Measurements from ENCODE around the gene GOLGA3.

GRCh38 chr12:132797820-132798570 is 30.7 kb downstream of the GOLGA3 start:
- TF ChIP-seq NFXL1 (IDR thresholded peaks at IDR 0.05; ENCODE audit: borderline replicate concordance): no peak
- no peak for TF ChIP-seq RFX5 (IDR thresholded peaks at IDR 0.05; ENCODE audit: low read depth, low read length)
- no peak for TF ChIP-seq EP300 (IDR thresholded peaks at IDR 0.05; ENCODE audit: borderline replicate concordance in 1 of 2, control insufficient read depth in 1 of 2, low read depth in 2 of 2, low read length in 2 of 2)
- no peak for TF ChIP-seq POLR2A (IDR thresholded peaks at IDR 0.05; ENCODE audit: low read depth, low read length)
- no peak for TF ChIP-seq HDAC2 (IDR thresholded peaks at IDR 0.05)
- TF ChIP-seq ETV6 (conservative IDR thresholded peaks at IDR 0.05 in 1 of 2, IDR thresholded peaks at IDR 0.05 in 1 of 2; ENCODE audit: borderline replicate concordance in 1 of 2, low read depth in 1 of 2): no peak
- no peak for TF ChIP-seq SREBF2 (IDR thresholded peaks at IDR 0.05; ENCODE audit: low read length)
- no peak for TF ChIP-seq POLR2AphosphoS5 (IDR thresholded peaks at IDR 0.05; ENCODE audit: low read length)
- TF ChIP-seq ATF2 (IDR thresholded peaks at IDR 0.05; ENCODE audit: low read length): no peak
- no peak for TF ChIP-seq CTCF (IDR thresholded peaks at IDR 0.05 in 2 of 3, conservative IDR thresholded peaks at IDR 0.05 in 1 of 3; ENCODE audit: control insufficient read depth in 2 of 3, extremely low read depth in 1 of 3, insufficient read depth in 1 of 3, low read depth in 3 of 3, low read length in 3 of 3)

All from GM12878 (cell line).